RWPE1 (cell line): Measurements from ENCODE around the gene CBX8.

ENCODE experiments used
- CTCF ChIA-PET: fragments of 350-600 bp; sonication (Branson Sonifier 250); formaldehyde crosslinking; extraction: SDS; loops from one replicate; lab custom pipeline; 2021; lab: Yijun Ruan, JAX
- POLR2A ChIA-PET: fragments of 400-600 bp; formaldehyde crosslinking; extraction: SDS; loops from one replicate; lab custom pipeline; 2020; ENCODE audit warnings: antibody characterized with exemption; ENCODE audit not compliant: low non-redundant PET; lab: Yijun Ruan, JAX
- DNase-seq: peaks from one replicate; pipeline ENCODE4 v3.0.0; 2012; ENCODE audit warnings: low spot score
- H3K27ac ChIP-seq: fragments of 450-650 bp; 2 replicates; pipeline ENCODE4 v1.5.1; 2017
- TF ChIP-seq, protein P1 (sequence below): fragments of 450-650 bp; conservative IDR thresholded peaks from 2 replicates; pipeline ENCODE4 v1.5.1; 2017; ENCODE audit warnings: low read depth, mild to moderate bottlenecking

The CBX8 gene

DNA sequence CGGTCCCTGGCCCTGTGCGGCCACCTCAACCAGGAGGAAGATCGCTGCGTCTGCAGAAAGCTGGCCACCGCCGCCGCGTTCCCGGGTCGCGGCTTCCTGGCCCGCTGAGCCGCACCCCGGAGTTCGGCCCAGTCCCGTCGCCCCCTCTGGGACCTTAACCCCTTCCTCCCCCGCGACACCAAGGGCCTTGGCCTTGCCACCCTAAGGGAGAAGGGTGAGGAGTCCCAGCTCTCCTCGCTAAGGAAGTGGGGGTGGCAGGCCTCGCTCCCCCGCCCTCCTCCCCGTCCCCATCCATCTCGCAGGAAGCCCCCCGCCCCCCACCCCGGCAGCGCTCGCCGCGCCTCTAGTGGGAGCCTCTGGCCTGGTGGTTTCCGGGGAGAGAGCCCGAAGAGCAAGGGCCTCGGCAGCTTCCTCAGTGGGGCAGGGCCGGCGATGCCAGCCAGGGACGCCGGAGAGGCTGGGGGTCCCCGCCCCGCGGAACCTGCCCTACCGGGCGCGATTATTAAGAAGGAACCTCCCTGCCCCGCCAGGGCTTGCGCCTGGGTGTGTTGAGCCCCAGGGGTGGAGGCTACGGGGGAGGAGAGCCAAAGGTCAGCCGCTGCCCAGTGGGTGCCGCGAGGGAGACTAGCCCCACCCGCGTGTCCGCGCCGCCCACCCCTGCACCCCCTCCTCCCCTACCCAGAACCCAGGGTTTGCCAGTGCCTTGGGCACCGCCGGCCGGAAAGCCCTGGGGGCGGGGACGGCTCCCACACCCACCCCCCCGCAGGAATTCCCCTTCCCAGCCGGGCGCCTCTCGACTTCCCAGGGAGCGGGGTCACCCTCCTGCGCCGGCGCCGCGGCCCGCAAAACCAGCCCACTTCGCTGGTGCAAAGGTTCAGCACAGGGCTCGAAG lies 35.6 kb upstream of the CBX8 start:
- ChIA-PET POLR2A (interaction anchor here (0.6 kb wide), 1 partner anchor 38 kb away, joined by 3 read pairs; no protein-coding TSS in a partner anchor), CTCF (no interaction called here)
- DNase-seq = no peak
- TF ChIP-seq, protein P1, sequence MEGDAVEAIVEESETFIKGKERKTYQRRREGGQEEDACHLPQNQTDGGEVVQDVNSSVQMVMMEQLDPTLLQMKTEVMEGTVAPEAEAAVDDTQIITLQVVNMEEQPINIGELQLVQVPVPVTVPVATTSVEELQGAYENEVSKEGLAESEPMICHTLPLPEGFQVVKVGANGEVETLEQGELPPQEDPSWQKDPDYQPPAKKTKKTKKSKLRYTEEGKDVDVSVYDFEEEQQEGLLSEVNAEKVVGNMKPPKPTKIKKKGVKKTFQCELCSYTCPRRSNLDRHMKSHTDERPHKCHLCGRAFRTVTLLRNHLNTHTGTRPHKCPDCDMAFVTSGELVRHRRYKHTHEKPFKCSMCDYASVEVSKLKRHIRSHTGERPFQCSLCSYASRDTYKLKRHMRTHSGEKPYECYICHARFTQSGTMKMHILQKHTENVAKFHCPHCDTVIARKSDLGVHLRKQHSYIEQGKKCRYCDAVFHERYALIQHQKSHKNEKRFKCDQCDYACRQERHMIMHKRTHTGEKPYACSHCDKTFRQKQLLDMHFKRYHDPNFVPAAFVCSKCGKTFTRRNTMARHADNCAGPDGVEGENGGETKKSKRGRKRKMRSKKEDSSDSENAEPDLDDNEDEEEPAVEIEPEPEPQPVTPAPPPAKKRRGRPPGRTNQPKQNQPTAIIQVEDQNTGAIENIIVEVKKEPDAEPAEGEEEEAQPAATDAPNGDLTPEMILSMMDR = no peak
- no peak overlapping the region for H3K27ac ChIP-seq

DNA sequence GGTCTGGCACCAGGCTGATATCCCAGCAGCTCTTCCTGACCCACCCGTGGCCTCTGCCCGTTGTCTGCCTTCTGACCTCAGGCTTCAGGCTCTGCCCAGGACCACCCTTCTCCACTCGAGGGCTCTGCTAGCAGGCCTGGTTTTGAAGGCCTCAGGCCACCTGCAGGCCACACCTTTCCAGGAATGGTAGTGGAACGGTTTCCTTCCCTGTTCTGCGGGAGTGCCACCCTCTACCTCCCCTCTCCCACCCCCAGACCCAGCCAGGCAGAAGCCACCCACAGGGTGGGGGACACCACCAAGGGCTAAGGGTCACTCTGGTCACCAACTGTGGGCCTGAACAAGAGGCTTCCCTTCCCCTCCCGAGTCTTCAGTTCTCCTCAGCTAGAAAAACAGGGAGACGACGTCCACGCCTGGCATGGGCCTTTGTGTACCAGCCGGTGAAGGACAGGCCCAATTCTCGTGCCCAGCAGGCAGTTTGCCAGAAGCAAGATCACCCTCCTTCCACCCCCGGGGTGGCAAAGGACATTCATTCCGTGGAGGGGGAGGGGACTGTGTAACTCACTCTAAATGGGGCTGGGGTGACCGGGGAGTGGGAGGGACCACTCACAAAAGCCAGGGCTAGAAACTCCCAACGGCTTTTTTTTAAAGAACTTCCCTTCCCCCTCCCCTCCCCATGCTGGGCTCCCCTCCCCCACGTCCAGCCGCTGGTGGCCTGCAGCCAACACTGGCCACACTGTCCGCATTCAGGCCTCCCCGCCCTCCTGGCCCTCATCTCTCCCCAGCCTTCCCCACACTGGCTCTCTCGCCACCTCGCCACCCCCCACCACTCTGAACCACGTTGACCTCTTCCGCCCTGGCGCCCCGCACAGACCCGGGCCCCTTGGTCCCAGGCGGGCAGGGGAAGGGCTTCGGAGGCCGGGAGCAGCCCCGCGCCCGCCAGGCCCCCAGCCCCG lies 34.7 kb upstream of the CBX8 start:
- POLR2A ChIA-PET = no interaction called here
- H3K27ac ChIP-seq = peak overlapping the region; percentile 31; the same call in 1 of the 2 replicates
- TF ChIP-seq, protein P1 = no peak
- DNase-seq = no peak
- CTCF ChIA-PET = interaction anchor here (0.6 kb wide), 1 partner anchor 68 kb away, joined by 3 read pairs; no protein-coding TSS in a partner anchor

DNA sequence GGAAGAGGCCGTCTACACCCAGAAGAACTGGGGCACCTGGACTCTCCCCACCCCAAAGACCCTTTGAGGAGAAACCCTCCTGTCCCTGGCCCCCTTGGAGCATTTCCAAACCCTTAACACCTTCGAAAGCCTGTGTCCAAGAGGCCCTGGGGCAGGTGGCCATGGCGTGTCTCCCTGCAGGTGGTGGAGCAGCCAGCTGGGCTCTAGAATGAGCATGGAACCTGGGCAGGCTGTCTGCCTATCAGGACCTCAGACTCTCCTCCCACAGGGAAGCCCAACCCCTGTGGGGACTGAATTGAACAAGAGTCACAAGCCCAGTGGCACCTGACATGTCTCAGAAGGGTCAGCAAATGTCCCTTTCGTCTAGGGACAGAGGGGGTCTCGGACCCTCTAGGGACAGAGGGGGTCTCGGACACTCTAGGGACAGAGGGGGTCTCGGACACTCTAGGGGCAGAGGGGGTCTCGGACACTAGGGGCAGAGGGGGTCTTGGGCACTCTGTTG lies 33.9 kb upstream of the CBX8 start:
- no peak for DNase-seq
- ChIA-PET POLR2A (interaction anchor here (0.8 kb wide), 1 partner anchor 39 kb away, joined by 4 read pairs; no protein-coding TSS in a partner anchor), CTCF (interaction anchor here (0.6 to 1.0 kb wide), 2 partner anchors 54 to 67 kb away, joined by 3 read pairs; no protein-coding TSS in a partner anchor)
- TF ChIP-seq, protein P1 = no peak
- no peak overlapping the region; the same call in 1 of the 2 replicates for H3K27ac ChIP-seq

DNA sequence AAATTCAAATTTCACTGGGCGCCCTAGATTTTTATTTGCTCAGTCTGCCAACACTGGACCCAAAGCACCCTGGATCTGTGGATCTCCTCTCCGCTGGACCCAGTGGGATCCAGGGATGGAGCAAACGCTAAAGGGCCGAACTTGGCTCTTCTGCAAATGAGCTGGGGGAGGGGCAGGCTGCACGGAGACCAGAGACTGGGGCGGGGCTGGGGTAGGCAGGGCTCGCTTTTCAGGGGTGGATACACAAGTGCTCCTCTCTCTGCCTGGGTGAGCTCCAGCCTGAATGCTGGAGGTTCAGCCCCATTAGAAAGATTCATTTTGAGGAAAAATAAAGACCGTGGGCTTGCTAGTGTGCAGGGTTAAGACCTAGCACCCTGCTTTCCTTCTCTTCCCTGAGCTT lies 33.4 kb upstream of the CBX8 start:
- DNase-seq = no peak
- TF ChIP-seq, protein P1 = no peak
- H3K27ac ChIP-seq = no peak overlapping the region
- ChIA-PET CTCF (interaction anchor here (1.0 kb wide), 1 partner anchor 53 kb away, joined by 3 read pairs; no protein-coding TSS in a partner anchor), POLR2A (interaction anchor here (0.8 kb wide), 1 partner anchor 39 kb away, joined by 4 read pairs; no protein-coding TSS in a partner anchor)

DNA sequence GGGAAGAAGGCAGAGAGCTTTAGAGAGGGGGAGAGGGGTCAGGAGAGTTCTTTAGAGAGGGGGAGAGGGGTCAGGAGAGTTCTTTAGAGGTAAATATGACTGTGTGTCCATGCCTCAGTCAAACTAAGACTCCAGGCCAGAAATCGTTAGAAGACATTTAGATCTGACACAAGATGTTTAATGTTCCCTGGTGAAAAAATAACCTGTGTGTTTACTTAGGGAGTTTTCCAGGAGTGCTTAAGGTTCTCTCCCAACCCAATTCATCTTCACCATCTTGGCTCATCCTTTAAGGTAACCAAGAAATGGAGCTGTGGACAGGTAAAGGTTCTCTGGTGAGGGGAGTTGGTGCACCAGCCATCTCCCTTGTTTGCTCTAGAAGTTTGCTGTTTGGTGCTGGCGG lies 32.6 kb upstream of the CBX8 start:
- DNase-seq = no peak
- POLR2A ChIA-PET = interaction anchor here (0.5 kb wide), 2 partner anchors 32 to 81 kb away, joined by 3 read pairs; no protein-coding TSS in a partner anchor
- TF ChIP-seq, protein P1 = no peak
- CTCF ChIA-PET = no interaction called here
- no peak overlapping the region for H3K27ac ChIP-seq
